Activated CD4-positive, alpha-beta T cell treated with anti-CD3 and anti-CD28 coated beads, Interleukin-2, amount 50 U/mL, for 24 hours (primary cell): Measurements from ENCODE around the gene SH3BP4.

Experiments
- DNase-seq, 2 donors: peaks; one replicate each; pipeline ENCODE4 v3.0.0-alpha.2; 2020; ENCODE audit warnings: low read depth in 1 of 2, low spot score in 1 of 2

The SH3BP4 gene

GRCh38 chr2:234981197-234982095 is 29.6 kb downstream of the SH3BP4 start:
- DNase-seq: no peak

- no peak for DNase-seq
Measured at GRCh38 chr2:234982096-234982834, 30.4 kb downstream of the SH3BP4 start.

GRCh38 chr2:234983011-234983726 is 31.4 kb downstream of the SH3BP4 start:
- DNase-seq: no peak

- no peak for DNase-seq
Measured at GRCh38 chr2:234985608-234986245, 33.9 kb downstream of the SH3BP4 start.

GRCh38 chr2:234986390-234986789 is 34.6 kb downstream of the SH3BP4 start:
- DNase-seq: no peak

- no peak for DNase-seq
Measured at GRCh38 chr2:234986876-234987720, 35.3 kb downstream of the SH3BP4 start.

- DNase-seq: no peak
Measured at GRCh38 chr2:234987754-234988153, 35.9 kb downstream of the SH3BP4 start.

- no peak for DNase-seq
Measured at GRCh38 chr2:234988491-234988890, 36.7 kb downstream of the SH3BP4 start.

- no peak for DNase-seq
Measured at GRCh38 chr2:234989183-234989701, 37.4 kb downstream of the SH3BP4 start.

- DNase-seq: no peak
Measured at GRCh38 chr2:234990300-234990699, 38.5 kb downstream of the SH3BP4 start.

GRCh38 chr2:234991290-234991689 is 39.5 kb downstream of the SH3BP4 start:
- no peak for DNase-seq

- DNase-seq: no peak
Measured at GRCh38 chr2:234991793-234992192, 40.0 kb downstream of the SH3BP4 start.

GRCh38 chr2:234992196-234992595 is 40.4 kb downstream of the SH3BP4 start:
- no peak for DNase-seq

- no peak for DNase-seq
Measured at GRCh38 chr2:234992624-234993349, 41.0 kb downstream of the SH3BP4 start.

GRCh38 chr2:234993541-234993981 is 41.7 kb downstream of the SH3BP4 start:
- DNase-seq: no peak

- no peak for DNase-seq
Measured at GRCh38 chr2:234994438-234995321, 42.9 kb downstream of the SH3BP4 start.

GRCh38 chr2:234995332-234996068 is 43.7 kb downstream of the SH3BP4 start:
- DNase-seq: no peak
